GM18520 (cell line): ENCODE results near the gene SCAPER.

Source experiments
- ATAC-seq: cut with Tn5 transposase; IDR thresholded peaks from one replicate; pipeline ENCODE4 v1.9.1; 2021; ENCODE audit not compliant: unreplicated experiment

Gene SCAPER

GRCh38 chr15:76905013-76905839 is at the start of gene SCAPER:
SCAPER (minus strand) TSS chr15:76905340; CDS start chr15:76883817, 21,523 bp downstream.
- peak; percentile 72 for ATAC-seq

GRCh38 chr15:76954744-76955143 is 49.6 kb upstream of the SCAPER start:
- no peak for ATAC-seq

- ATAC-seq, result no peak
These were observed 48.8 kb upstream of the SCAPER start for GRCh38 chr15:76953913-76954312.

- ATAC-seq, result no peak
These were observed 46.1 kb upstream of the SCAPER start for GRCh38 chr15:76951220-76951619.

GRCh38 chr15:76947454-76947853 is 42.3 kb upstream of the SCAPER start:
- no peak for ATAC-seq

GRCh38 chr15:76945494-76946093 is 40.5 kb upstream of the SCAPER start:
- ATAC-seq, result no peak

- ATAC-seq, result no peak
These were observed 37.2 kb upstream of the SCAPER start for GRCh38 chr15:76942331-76942730.

GRCh38 chr15:76941636-76942035 is 36.5 kb upstream of the SCAPER start:
- ATAC-seq, result no peak

- ATAC-seq, result no peak
These were observed 34.6 kb upstream of the SCAPER start for GRCh38 chr15:76939715-76940114.

GRCh38 chr15:76938752-76939151 is 33.6 kb upstream of the SCAPER start:
- ATAC-seq, result no peak

- no peak for ATAC-seq
These were observed 31.5 kb upstream of the SCAPER start for GRCh38 chr15:76936671-76937070.

GRCh38 chr15:76935620-76936019 is 30.5 kb upstream of the SCAPER start:
- no peak for ATAC-seq

- ATAC-seq, result no peak
These were observed 27.2 kb upstream of the SCAPER start for GRCh38 chr15:76932135-76932966.

GRCh38 chr15:76931397-76932134 is 26.4 kb upstream of the SCAPER start, which contains the start of gene RCN2:
RCN2 (plus strand) TSS chr15:76931749; CDS start chr15:76931842, 93 bp downstream.
- ATAC-seq, result peak; percentile 96

GRCh38 chr15:76930831-76931396 is 25.8 kb upstream of the SCAPER start:
- ATAC-seq, result no peak

- ATAC-seq, result no peak
These were observed 24.0 kb upstream of the SCAPER start for GRCh38 chr15:76929011-76929760.

GRCh38 chr15:76928201-76928600 is 23.1 kb upstream of the SCAPER start:
- no peak for ATAC-seq

GRCh38 chr15:76916369-76916768 is 11.2 kb upstream of the SCAPER start:
- ATAC-seq, result no peak

GRCh38 chr15:76913737-76914136 is 8.6 kb upstream of the SCAPER start:
- no peak for ATAC-seq

- no peak for ATAC-seq
These were observed 7.3 kb upstream of the SCAPER start for GRCh38 chr15:76912430-76912829.
